Endothelial cell of umbilical vein (primary cell): ENCODE measurements around the gene SLC4A5. TPM values are rescaled to one million over a fixed set of nuclear protein-coding genes. Genes with fewer than 3 reads are reported as not detected.

Experiments
- BruUV-seq: library from RNA; stranded (reverse); fragments of 400-500 nt; replicated peaks from 2 replicates; lab custom pipeline; 2021; lab: Mats Ljungman, UMichigan
- CTCF ChIA-PET: fragments of 300-600, 350-600 bp; sonication (Branson Sonifier 250); formaldehyde crosslinking; loops from one replicate; lab custom pipeline; 2021; ENCODE audit warnings: antibody characterized with exemption, inconsistent platforms; lab: Charles Lee
- POLR2A ChIA-PET: fragments of 300-600, 350-600 bp; sonication (Branson Sonifier 250); formaldehyde crosslinking; loops from one replicate; lab custom pipeline; 2021; ENCODE audit warnings: antibody characterized with exemption, inconsistent platforms; lab: Charles Lee
- DNase-seq: peaks from one replicate; pipeline ENCODE4 v3.0.0-alpha.2; 2011; ENCODE audit warnings: low read depth, low spot score
- FAIRE-seq: peaks from 2 replicates; lab custom pipeline; 2011; peaks lifted over from hg19 to GRCh38; lab: Jason Lieb, UNC
- H2AFZ ChIP-seq: 2 replicates; pipeline ENCODE4 v1.6.0; 2012; ENCODE audit warnings: low read depth, low read length, control low read depth, inconsistent platforms
- H3K27ac ChIP-seq: 2 replicates; pipeline ENCODE4 v1.5.1; 2011; ENCODE audit warnings: low read depth, mild to moderate bottlenecking, control low read depth, low read length, moderate library complexity; ENCODE audit not compliant: insufficient read depth
- H3K27me3 ChIP-seq, 2 experiments: 2 replicates each; pipeline versions ENCODE4 v1.6.0 to v1.6.1; 2011; ENCODE audit warnings: low read length in 2 of 2, mixed read lengths in 1 of 2; ENCODE audit not compliant: control insufficient read depth in 2 of 2, insufficient read depth in 2 of 2
- H3K36me3 ChIP-seq, 2 experiments: 2 replicates in 1 of 2; 3 replicates in 1 of 2; pipeline ENCODE4 v1.5.1; 2011; ENCODE audit warnings: low read length in 2 of 2, mild to moderate bottlenecking in 1 of 2, moderate library complexity in 1 of 2; ENCODE audit not compliant: control insufficient read depth in 2 of 2, insufficient read depth in 2 of 2; ENCODE audit errors: extremely low read depth in 1 of 2
- H3K4me1 ChIP-seq: 3 replicates; pipeline ENCODE4 v1.5.1; 2011; ENCODE audit warnings: mild to moderate bottlenecking, low read length; ENCODE audit not compliant: control insufficient read depth, insufficient read depth; ENCODE audit errors: extremely low read depth
- H3K4me2 ChIP-seq: 2 replicates; pipeline ENCODE4 v1.6.1; 2011; ENCODE audit warnings: low read length, control low read depth, mixed read lengths; ENCODE audit not compliant: insufficient read depth
- H3K4me3 ChIP-seq, 3 experiments: fragments of 200-600 bp in 1 of 3; sonication (generic), shearing (Covaris generic) in 1 of 3; replicated peaks in 1 of 3; 2 replicates each; pipeline ENCODE4 v1.5.1; 2011 to 2016; ENCODE audit warnings: control low read depth in 3 of 3, low read length in 3 of 3, mild to moderate bottlenecking in 2 of 3, inconsistent platforms in 1 of 3, low read depth in 1 of 3, moderate library complexity in 1 of 3; ENCODE audit not compliant: insufficient read depth in 1 of 3
- H3K79me2 ChIP-seq: 2 replicates; pipeline ENCODE4 v1.6.0; 2012; ENCODE audit warnings: low read length, inconsistent platforms; ENCODE audit not compliant: control insufficient read depth, insufficient read depth
- H3K9ac ChIP-seq: replicated peaks from 2 replicates; pipeline ENCODE3; 2011; ENCODE audit warnings: low read length, control low read depth; ENCODE audit not compliant: insufficient read depth; ENCODE audit errors: extremely low read depth
- H3K9me1 ChIP-seq: replicated peaks from 3 replicates; pipeline ENCODE4 v1.6.0; 2011; ENCODE audit warnings: mild to moderate bottlenecking, low read length; ENCODE audit not compliant: control insufficient read depth, insufficient read depth; ENCODE audit errors: extremely low read depth
- H3K9me3 ChIP-seq: replicated peaks from 2 replicates; pipeline ENCODE4 v1.5.1; 2012; ENCODE audit warnings: low read length, inconsistent platforms; ENCODE audit not compliant: control insufficient read depth, insufficient read depth
- H4K20me1 ChIP-seq: replicated peaks from 2 replicates; pipeline ENCODE3; 2011; ENCODE audit warnings: mild to moderate bottlenecking, low read length; ENCODE audit not compliant: control insufficient read depth, insufficient read depth; ENCODE audit errors: extremely low read depth
- CTCF ChIP-seq, 2 donors: IDR thresholded peaks; 1 replicate in 1 of 2; 2 replicates in 1 of 2; pipeline ENCODE4 v1.5.1; 2011; ENCODE audit warnings: low read length in 2 of 2, mild to moderate bottlenecking in 2 of 2, moderate library complexity in 2 of 2, control low read depth in 1 of 2, inconsistent platforms in 1 of 2, low read depth in 1 of 2; ENCODE audit not compliant: insufficient read depth in 1 of 2; ENCODE audit errors: extremely low read depth in 1 of 2
- EZH2 ChIP-seq: IDR thresholded peaks from 2 replicates; pipeline ENCODE4 v1.6.1; 2012; ENCODE audit warnings: borderline replicate concordance, low read depth, mild to moderate bottlenecking, moderate library complexity, low read length, inconsistent platforms; ENCODE audit not compliant: severe bottlenecking
- FOS ChIP-seq: IDR thresholded peaks from 2 replicates; pipeline ENCODE4 v1.6.1; 2011; ENCODE audit warnings: mild to moderate bottlenecking, low read length, moderate library complexity, borderline replicate concordance; ENCODE audit not compliant: insufficient read depth
- GATA2 ChIP-seq: IDR thresholded peaks from 2 replicates; pipeline ENCODE4 v1.7.0; 2011; ENCODE audit warnings: low read depth, mild to moderate bottlenecking, moderate library complexity, mixed read lengths, low read length; ENCODE audit not compliant: insufficient read length, insufficient read depth
- JUN ChIP-seq: IDR thresholded peaks from 2 replicates; pipeline ENCODE4 v1.6.1; 2011; ENCODE audit warnings: borderline replicate concordance, low read depth; ENCODE audit not compliant: insufficient read length, insufficient read depth
- MAX ChIP-seq: IDR thresholded peaks from 2 replicates; pipeline ENCODE4 v1.6.1; 2011; ENCODE audit not compliant: insufficient read depth, insufficient read length
- MYC ChIP-seq: IDR thresholded peaks from one replicate; pipeline ENCODE4 v1.6.1; 2011; ENCODE audit warnings: mild to moderate bottlenecking, low read depth, low read length
- POLR2A ChIP-seq: IDR thresholded peaks from 2 replicates; pipeline ENCODE4 v1.6.1; 2012; ENCODE audit warnings: low read depth, mild to moderate bottlenecking, control low read depth, low read length
- POLR2AphosphoS5 ChIP-seq: IDR thresholded peaks from 2 replicates; pipeline ENCODE4 v1.6.1; 2012; ENCODE audit warnings: low read depth, mild to moderate bottlenecking, control low read depth, low read length, moderate library complexity; ENCODE audit not compliant: insufficient read depth
- dilution Hi-C: fragments of 300-500 bp; cut with MboI; formaldehyde crosslinking; loops from one replicate; pipeline ENCODE4 v1.15.0; 2019; ENCODE audit warnings: low sequenced_read_pairs; ENCODE audit not compliant: extremely low pct_ligation_motif_present
- intact Hi-C: fragments of 100-400 bp; cut with micrococcal nuclease; formaldehyde crosslinking; loops from one replicate; pipeline ENCODE4 v1.10.0; 2022
- polyA plus RNA-seq, 4 experiments: library from polyadenylated mRNA; depleted of rRNA in 3 of 4; stranded (reverse) in 3 of 4; unstranded in 1 of 4; fragments of >200 nt; gene quantifications; 2 replicates each; pipeline versions ENCODE4 v1.2.1 to v1.2.3, GENCODE V29; 2011 to 2012; ENCODE audit warnings: missing spikeins in 1 of 4
- total RNA-seq: library from RNA; stranded (reverse); gene quantifications from 2 replicates; pipeline ENCODE4 v1.2.3, GENCODE V29; 2021

Gene SLC4A5
- total and polyA plus RNA-seq, 2 donors (not counting 3 experiments of a cell fraction or from before 2014, with no cell fraction given), result 0.12 to 0.97 TPM

- peaks cover 61% of the 10 kb centered on the region for H3K79me2 ChIP-seq
- TF ChIP-seq POLR2A (no peak), GATA2 (no peak), POLR2AphosphoS5 (no peak), MYC (no peak)
- no TSS peak for BruUV-seq
- H3K4me1 ChIP-seq, result peaks cover 5% of the 10 kb centered on the region
- no peaks in the 10 kb centered on the region for H3K9me3 ChIP-seq
- H4K20me1 ChIP-seq, result no peaks in the 10 kb centered on the region
- DNase-seq (peak; percentile 74), FAIRE-seq (peak; percentile 74)
- peaks cover 0 to 2% of the 10 kb centered on the region in 2 experiments for H3K36me3 ChIP-seq
- intact Hi-C loops, result no loop called here
- dilution Hi-C loops, result no loop called here
- H3K4me2 ChIP-seq, result no peak overlapping the region
- no peak overlapping the region for H3K4me3 ChIP-seq
- H3K9me1 ChIP-seq, result no peaks in the 10 kb centered on the region
- POLR2A ChIA-PET, result no interaction called here
- CTCF ChIA-PET, result interaction anchor here (1.5 kb wide), 1 partner anchor 8 kb away, joined by 5 read pairs; no protein-coding TSS in a partner anchor
- no peak overlapping the region for H2AFZ ChIP-seq
- H3K9ac ChIP-seq, result no peak overlapping the region
- no peak overlapping the region for H3K27ac ChIP-seq
- H3K27me3 ChIP-seq, result no peaks in the 10 kb centered on the region
These were observed 40.0 kb upstream of the SLC4A5 start for GRCh38 chr2:74383254-74383653.

- no peaks in the 10 kb centered on the region for H3K9me1 ChIP-seq
- no peak for TF ChIP-seq GATA2
- TF ChIP-seq POLR2AphosphoS5, result no peak
- TF ChIP-seq POLR2A, result no peak
- TF ChIP-seq CTCF (IDR thresholded peaks at IDR 0.05; ENCODE audit: extremely low read depth in 1 of 2, insufficient read depth in 1 of 2, low read depth in 1 of 2, low read length in 2 of 2), result no peak
- no peak for TF ChIP-seq FOS
- no peak for TF ChIP-seq MYC
- TF ChIP-seq JUN, result no peak
- no peak for TF ChIP-seq MAX
- TF ChIP-seq EZH2, result no peak
- peaks cover 47% of the 10 kb centered on the region for H3K79me2 ChIP-seq
- dilution Hi-C loops, result no loop called here
- no peak overlapping the region for H3K27ac ChIP-seq
- FAIRE-seq (no peak), DNase-seq (no peak)
- no peaks in the 10 kb centered on the region for H3K27me3 ChIP-seq
- intact Hi-C loops, result no loop called here
- H3K4me1 ChIP-seq, result peaks cover 5% of the 10 kb centered on the region
- H4K20me1 ChIP-seq, result no peaks in the 10 kb centered on the region
- H3K9me3 ChIP-seq, result no peaks in the 10 kb centered on the region
- no peak overlapping the region for H2AFZ ChIP-seq
- peaks cover 0 to 12% of the 10 kb centered on the region in 2 experiments for H3K36me3 ChIP-seq
- no TSS peak for BruUV-seq
- CTCF ChIA-PET, result interaction anchor here (0.8 to 1.6 kb wide), 2 partner anchors 10 to 47 kb away, joined by 4 to 7 read pairs; no protein-coding TSS in a partner anchor
- H3K4me3 ChIP-seq, result no peak overlapping the region
- H3K9ac ChIP-seq, result no peak overlapping the region
- H3K4me2 ChIP-seq, result no peak overlapping the region
- POLR2A ChIA-PET, result no interaction called here
These were observed 38.5 kb upstream of the SLC4A5 start for GRCh38 chr2:74381751-74382150.
